ENCODE data around the gene HS3ST4.

DNA sequence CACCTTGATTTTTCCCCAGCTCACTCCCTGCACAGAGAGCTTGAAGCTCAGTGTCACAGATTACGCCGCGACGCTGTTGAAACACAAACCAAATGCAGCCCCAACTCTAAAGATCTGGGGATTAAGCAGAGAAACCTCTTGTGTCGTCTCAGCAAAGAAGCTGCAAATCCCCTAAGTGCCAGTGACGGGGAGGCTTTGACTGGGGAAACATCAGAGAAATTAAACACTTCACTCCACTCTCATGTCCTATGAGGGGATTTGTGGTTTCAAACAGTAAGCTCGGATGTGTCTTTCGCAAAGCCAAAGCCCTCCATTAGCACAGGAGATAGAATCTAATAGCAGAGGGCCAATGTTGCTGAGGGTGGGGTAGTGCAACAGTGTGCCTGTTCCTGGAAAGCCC, 233.7 kb downstream of the HS3ST4 start:
- TF ChIP-seq CTCF (conservative IDR thresholded peaks at IDR 0.05; ENCODE audit: low read depth, low read length) (no peak), POLR2A (IDR thresholded peaks at IDR 0.05; ENCODE audit: low read depth, low read length) (no peak), MXI1 (IDR thresholded peaks at IDR 0.05; ENCODE audit: borderline replicate concordance, low read depth, low read length) (no peak)

Measured in IMR-90 (cell line).